ENCODE data around the gene BRINP2.

GRCh38 chr1:177239792-177240191 lies 69.0 kb downstream of the BRINP2 start:
- no peak for TF ChIP-seq POLR2A (IDR thresholded peaks at IDR 0.05)
- no peak for TF ChIP-seq CTCF (IDR thresholded peaks at IDR 0.05)

All from esophagus squamous epithelium (tissue), 4 donors.